Mesenchymal stem cell (in vitro differentiated cells and primary cell): Measurements from ENCODE around the gene NECAB3.

Experiments used
- DNase-seq: peaks from one replicate; pipeline ENCODE4 v3.0.0-alpha.2; 2013
- H2AFZ ChIP-seq: one replicate; pipeline ENCODE4 v1.6.1; 2013; ENCODE audit warnings: low read depth, mild to moderate bottlenecking, control low read depth, inconsistent platforms, low read length, moderate library complexity
- H2AK5ac ChIP-seq: 2 replicates; pipeline ENCODE4 v1.6.1; 2013; ENCODE audit warnings: low read length, moderate library complexity, mild to moderate bottlenecking, inconsistent platforms; ENCODE audit not compliant: severe bottlenecking
- H2BK120ac ChIP-seq: one replicate; pipeline ENCODE4 v1.6.1; 2013; ENCODE audit warnings: low read depth, mild to moderate bottlenecking, inconsistent platforms, low read length, moderate library complexity
- H2BK12ac ChIP-seq, 2 experiments: one replicate each; pipeline ENCODE4 v1.6.1; 2013; ENCODE audit warnings: inconsistent platforms in 2 of 2, low read length in 2 of 2, mild to moderate bottlenecking in 2 of 2, moderate library complexity in 2 of 2, control low read depth in 1 of 2
- H2BK15ac ChIP-seq: one replicate; pipeline ENCODE4 v1.6.1; 2013; ENCODE audit warnings: mild to moderate bottlenecking, low read depth, inconsistent platforms; ENCODE audit not compliant: poor library complexity, severe bottlenecking
- H2BK5ac ChIP-seq: 2 replicates; pipeline ENCODE4 v1.6.1; 2013; ENCODE audit warnings: low read depth, mild to moderate bottlenecking, low read length, control low read depth, inconsistent platforms; ENCODE audit not compliant: poor library complexity, severe bottlenecking
- H3K14ac ChIP-seq, 2 experiments: one replicate each; pipeline ENCODE4 v1.6.1; 2013; ENCODE audit warnings: inconsistent platforms in 2 of 2, low read length in 2 of 2, control low read depth in 1 of 2, mild to moderate bottlenecking in 1 of 2, moderate library complexity in 1 of 2
- H3K18ac ChIP-seq, 2 experiments: one replicate each; pipeline ENCODE4 v1.6.1; 2013; ENCODE audit warnings: inconsistent platforms in 2 of 2, low read length in 2 of 2, control low read depth in 1 of 2, low read depth in 1 of 2, mild to moderate bottlenecking in 1 of 2
- H3K23ac ChIP-seq, 2 experiments: one replicate each; pipeline ENCODE4 v1.6.1; 2013; ENCODE audit warnings: inconsistent platforms in 2 of 2, low read length in 2 of 2, mild to moderate bottlenecking in 2 of 2, moderate library complexity in 2 of 2, control low read depth in 1 of 2
- H3K27ac ChIP-seq: 2 replicates; pipeline ENCODE4 v1.5.1; 2013; ENCODE audit warnings: mild to moderate bottlenecking, moderate library complexity, low read length, control low read depth, inconsistent platforms; ENCODE audit not compliant: poor library complexity, severe bottlenecking
- H3K27me3 ChIP-seq, 2 experiments: 2 replicates each; pipeline versions ENCODE4 v1.6.1 to v1.7.0; 2013; ENCODE audit warnings: low read length in 2 of 2, mild to moderate bottlenecking in 2 of 2, moderate library complexity in 2 of 2, control low read depth in 1 of 2, inconsistent platforms in 1 of 2; ENCODE audit not compliant: control insufficient read depth in 1 of 2, insufficient read depth in 1 of 2
- H3K36me3 ChIP-seq, 2 experiments: 2 replicates each; pipeline versions ENCODE4 v1.6.1 to v1.7.0; 2013; ENCODE audit warnings: low read length in 2 of 2, control low read depth in 1 of 2, inconsistent platforms in 1 of 2, low read depth in 1 of 2, mild to moderate bottlenecking in 1 of 2; ENCODE audit not compliant: insufficient read depth in 2 of 2, control insufficient read depth in 1 of 2
- H3K4ac ChIP-seq, 2 experiments: one replicate each; pipeline ENCODE4 v1.6.1; 2013; ENCODE audit warnings: inconsistent platforms in 2 of 2, low read length in 2 of 2, mild to moderate bottlenecking in 2 of 2, moderate library complexity in 2 of 2, control low read depth in 1 of 2, low read depth in 1 of 2
- H3K4me1 ChIP-seq: 2 replicates; pipeline ENCODE4 v1.6.1; 2013; ENCODE audit warnings: low read depth, low read length, control low read depth; ENCODE audit not compliant: control insufficient read depth, insufficient read depth
- H3K4me2 ChIP-seq: 2 replicates; pipeline ENCODE4 v1.6.1; 2013; ENCODE audit warnings: low read length, mild to moderate bottlenecking, inconsistent platforms; ENCODE audit not compliant: poor library complexity, severe bottlenecking
- H3K4me3 ChIP-seq, 2 experiments: 2 replicates each; pipeline versions ENCODE4 v1.5.1 to v1.7.0; 2013; ENCODE audit warnings: low read length in 2 of 2, mild to moderate bottlenecking in 2 of 2, control low read depth in 1 of 2, low read depth in 1 of 2; ENCODE audit not compliant: insufficient read depth in 1 of 2
- H3K79me1 ChIP-seq: replicated peaks from 2 replicates; pipeline ENCODE4 v1.6.1; 2013; ENCODE audit warnings: mild to moderate bottlenecking, control low read depth, low read length, inconsistent platforms; ENCODE audit not compliant: poor library complexity, severe bottlenecking
- H3K9ac ChIP-seq: 2 replicates; pipeline ENCODE4 v1.7.0; 2013; ENCODE audit warnings: mild to moderate bottlenecking, low read length, moderate library complexity
- H3K9me3 ChIP-seq: 2 replicates; pipeline ENCODE4 v1.7.0; 2013; ENCODE audit warnings: mild to moderate bottlenecking, low read length; ENCODE audit not compliant: control insufficient read depth
- H4K8ac ChIP-seq: one replicate; pipeline ENCODE4 v1.6.1; 2013; ENCODE audit warnings: inconsistent platforms, mild to moderate bottlenecking, low read length, moderate library complexity
- H4K91ac ChIP-seq: one replicate; pipeline ENCODE4 v1.6.1; 2013; ENCODE audit warnings: mild to moderate bottlenecking, low read length, inconsistent platforms
- WGBS: methylation state at CpG from one replicate; pipeline ENCODE4 v1.1.7; 2013; ENCODE audit warnings: mixed read lengths; 5-methylcytosine and 5-hydroxymethylcytosine counted together

The NECAB3 gene

GRCh38 chr20:33684533-33685327, 10.5 kb upstream of the NECAB3 start:
- H3K4me2 ChIP-seq, result no peak overlapping the region
- peaks cover 16% of the 10 kb centered on the region for H3K79me1 ChIP-seq
- H3K4me1 ChIP-seq, result peaks cover 22% of the 10 kb centered on the region
- no peak overlapping the region for H3K14ac ChIP-seq
- no peak overlapping the region for H2BK5ac ChIP-seq
- H3K18ac ChIP-seq, result peak overlapping the region in 1 of 2 experiments; percentile 30
- no peak overlapping the region for H3K4ac ChIP-seq
- H2AFZ ChIP-seq, result peak overlapping the region; percentile 66
- no peak overlapping the region for H2BK120ac ChIP-seq
- no peak overlapping the region for H4K8ac ChIP-seq
- H3K36me3 ChIP-seq, result peaks cover 0 to 2% of the 10 kb centered on the region in 2 experiments
- H3K27me3 ChIP-seq, result no peaks in the 10 kb centered on the region
- H2AK5ac ChIP-seq, result no peak overlapping the region
- H3K9ac ChIP-seq, result peak overlapping the region; percentile 81
- no peaks in the 10 kb centered on the region for H3K9me3 ChIP-seq
- no peak for DNase-seq
- H3K4me3 ChIP-seq, result peak overlapping the region in 1 of 2 experiments; percentile 80
- no peak overlapping the region for H3K23ac ChIP-seq
- no peak overlapping the region for H2BK15ac ChIP-seq
- H3K27ac ChIP-seq, result no peak overlapping the region
- no peak overlapping the region for H4K91ac ChIP-seq
- H2BK12ac ChIP-seq, result peak overlapping the region in 1 of 2 experiments; percentile 45
- WGBS, result 37% methylated on average over 10 of the region's 10 CpGs

- Histone ChIP-seq H3K9ac (no peak overlapping the region), H2BK120ac (no peak overlapping the region), H2AK5ac (no peak overlapping the region), H3K27ac (no peak overlapping the region), H4K8ac (no peak overlapping the region), H2BK5ac (no peak overlapping the region), H3K18ac (no peak overlapping the region), H2BK15ac (no peak overlapping the region), H3K4me1 (peaks cover 23% of the 10 kb centered on the region), H3K4ac (no peak overlapping the region), H3K9me3 (no peaks in the 10 kb centered on the region), H3K14ac (no peak overlapping the region), H3K4me3 (no peak overlapping the region), H3K36me3 (peaks cover 3 to 5% of the 10 kb centered on the region in 2 experiments), H3K23ac (no peak overlapping the region), H2BK12ac (no peak overlapping the region), H2AFZ (no peak overlapping the region), H3K27me3 (no peaks in the 10 kb centered on the region), H3K4me2 (no peak overlapping the region), H3K79me1 (peaks cover 16% of the 10 kb centered on the region), H4K91ac (no peak overlapping the region)
- no peak for DNase-seq
- WGBS, result 89% methylated on average over 9 of the region's 9 CpGs
These were observed 7.6 kb upstream of the NECAB3 start for GRCh38 chr20:33681728-33682353.

GRCh38 chr20:33681288-33681687, 7.1 kb upstream of the NECAB3 start:
- Histone ChIP-seq H4K91ac (no peak overlapping the region), H3K18ac (no peak overlapping the region), H3K14ac (no peak overlapping the region), H3K23ac (no peak overlapping the region), H2BK12ac (no peak overlapping the region), H3K9ac (no peak overlapping the region), H2BK15ac (no peak overlapping the region), H2BK5ac (no peak overlapping the region), H3K4me3 (no peak overlapping the region), H3K9me3 (no peaks in the 10 kb centered on the region), H3K4me1 (peaks cover 20% of the 10 kb centered on the region), H3K79me1 (peaks cover 18% of the 10 kb centered on the region), H3K36me3 (peaks cover 3 to 7% of the 10 kb centered on the region in 2 experiments), H3K27ac (no peak overlapping the region), H3K4me2 (no peak overlapping the region), H3K4ac (no peak overlapping the region), H2BK120ac (no peak overlapping the region), H2AFZ (no peak overlapping the region), H4K8ac (no peak overlapping the region), H3K27me3 (no peaks in the 10 kb centered on the region), H2AK5ac (no peak overlapping the region)
- 93% methylated on average over 5 of the region's 5 CpGs for WGBS
- no peak for DNase-seq

GRCh38 chr20:33680686-33681085, 6.5 kb upstream of the NECAB3 start:
- Histone ChIP-seq H3K4me3 (no peak overlapping the region), H2BK120ac (no peak overlapping the region), H2BK5ac (no peak overlapping the region), H3K18ac (no peak overlapping the region), H3K4me2 (no peak overlapping the region), H4K8ac (no peak overlapping the region), H3K4ac (no peak overlapping the region), H3K9ac (no peak overlapping the region), H3K79me1 (peaks cover 18% of the 10 kb centered on the region), H2AFZ (no peak overlapping the region), H3K36me3 (peaks cover 3 to 7% of the 10 kb centered on the region in 2 experiments), H3K23ac (no peak overlapping the region), H3K9me3 (no peaks in the 10 kb centered on the region), H4K91ac (no peak overlapping the region), H3K4me1 (peaks cover 21% of the 10 kb centered on the region), H3K27me3 (no peaks in the 10 kb centered on the region), H2BK12ac (no peak overlapping the region), H3K27ac (no peak overlapping the region), H2BK15ac (no peak overlapping the region), H2AK5ac (no peak overlapping the region), H3K14ac (no peak overlapping the region)
- 93% methylated on average over 1 of the region's 2 CpGs for WGBS
- DNase-seq, result no peak
